H1 (cell line): Measurements from ENCODE around the gene ACY1. TPM values are rescaled to one million over a fixed set of nuclear protein-coding genes. Genes with fewer than 3 reads are reported as not detected.
A peak's percentile ranks its signal among the peaks of the same experiment; 100 is the strongest.

Experiments used
- CTCF ChIA-PET: fragments of 300-600 bp; sonication (Branson Sonifier 250); formaldehyde crosslinking; loops from one replicate; lab custom pipeline; 2021; ENCODE audit not compliant: partially characterized antibody; lab: Charles Lee
- POLR2A ChIA-PET: fragments of 300-600 bp; sonication (Branson Sonifier 250); formaldehyde crosslinking; loops from one replicate; lab custom pipeline; 2021; ENCODE audit warnings: inconsistent platforms; ENCODE audit not compliant: partially characterized antibody; lab: Charles Lee
- DNase-seq, 2 experiments: peaks; one replicate each; pipeline versions ENCODE4 v3.0.0 to v3.0.0-alpha.2; 2010 to 2022; ENCODE audit warnings: low spot score in 2 of 2, low read depth in 1 of 2, mixed read lengths in 1 of 2
- FAIRE-seq: peaks from 2 replicates; lab custom pipeline; 2011; peaks lifted over from hg19 to GRCh38; lab: Jason Lieb, UNC
- H2AFZ ChIP-seq: 2 replicates; pipeline ENCODE4 v1.8.1; 2012; ENCODE audit warnings: low read length, inconsistent platforms
- H2AK5ac ChIP-seq: 2 replicates; pipeline ENCODE4 v1.6.1; 2013; ENCODE audit warnings: low read depth, low read length
- H2BK120ac ChIP-seq: replicated peaks from 2 replicates; pipeline ENCODE3; 2013; ENCODE audit warnings: low read depth, low read length, inconsistent platforms
- H2BK12ac ChIP-seq: 2 replicates; pipeline ENCODE4 v1.6.1; 2013; ENCODE audit warnings: low read depth, low read length
- H2BK15ac ChIP-seq: 2 replicates; pipeline ENCODE4 v1.6.1; 2013; ENCODE audit warnings: low read length
- H2BK20ac ChIP-seq: 2 replicates; pipeline ENCODE4 v1.6.1; 2013; ENCODE audit warnings: low read length
- H2BK5ac ChIP-seq: 2 replicates; pipeline ENCODE4 v1.6.1; 2013; ENCODE audit warnings: low read depth, low read length
- H3K14ac ChIP-seq: 2 replicates; pipeline ENCODE4 v1.6.1; 2013; ENCODE audit warnings: inconsistent platforms; ENCODE audit not compliant: insufficient read length
- H3K18ac ChIP-seq: 2 replicates; pipeline ENCODE4 v1.6.1; 2013; ENCODE audit warnings: low read length; ENCODE audit errors: extremely low read depth
- H3K23ac ChIP-seq: 2 replicates; pipeline ENCODE4 v1.6.1; 2013; ENCODE audit warnings: inconsistent platforms; ENCODE audit not compliant: insufficient read length
- H3K23me2 ChIP-seq: 2 replicates; pipeline ENCODE4 v1.6.1; 2013; ENCODE audit warnings: low read depth, low read length
- H3K27ac ChIP-seq: 2 replicates; pipeline ENCODE4 v1.6.1; 2011; ENCODE audit warnings: low read depth, low read length, inconsistent platforms
- H3K27me3 ChIP-seq, 4 experiments: replicated peaks in 1 of 4; 1 replicate in 1 of 4; 2 replicates in 3 of 4; pipeline versions ENCODE4 v1.6.1 to v1.8.1; 2011 to 2013; ENCODE audit warnings: low read length in 3 of 4, mild to moderate bottlenecking in 3 of 4, inconsistent platforms in 2 of 4, mixed read lengths in 2 of 4, moderate library complexity in 1 of 4; ENCODE audit not compliant: control insufficient read depth in 3 of 4, insufficient read depth in 3 of 4; ENCODE audit errors: extremely low read depth in 1 of 4
- H3K36me3 ChIP-seq, 4 experiments: 2 replicates each; pipeline versions ENCODE4 v1.6.1 to v1.8.1; 2011 to 2013; ENCODE audit warnings: mild to moderate bottlenecking in 4 of 4, low read length in 3 of 4, moderate library complexity in 2 of 4, control low read depth in 1 of 4, inconsistent platforms in 1 of 4; ENCODE audit not compliant: insufficient read depth in 4 of 4, control insufficient read depth in 2 of 4
- H3K4ac ChIP-seq: replicated peaks from 2 replicates; pipeline ENCODE3; 2013; ENCODE audit warnings: low read length, low read depth, mixed read lengths, inconsistent platforms; ENCODE audit not compliant: insufficient read length
- H3K4me1 ChIP-seq, 4 experiments: replicated peaks in 1 of 4; 1 replicate in 1 of 4; 2 replicates in 3 of 4; pipeline versions ENCODE4 v1.6.1 to v1.8.1; 2011 to 2013; ENCODE audit warnings: low read length in 3 of 4, inconsistent platforms in 2 of 4, mixed read lengths in 1 of 4; ENCODE audit not compliant: insufficient read depth in 4 of 4, control insufficient read depth in 3 of 4
- H3K4me2 ChIP-seq, 2 experiments: 2 replicates each; pipeline versions ENCODE4 v1.6.1 to v1.8.1; 2011 to 2013; ENCODE audit warnings: low read depth in 2 of 2, low read length in 2 of 2, control low read depth in 1 of 2, inconsistent platforms in 1 of 2, mild to moderate bottlenecking in 1 of 2; ENCODE audit not compliant: insufficient read depth in 1 of 2
- H3K4me3 ChIP-seq, 4 experiments: fragments of 200-600, 300-600 bp in 1 of 4; sonication (generic), shearing (Covaris generic), sonication (Bioruptor Twin) in 1 of 4; 2 replicates each; pipeline versions ENCODE4 v1.5.1 to v1.8.1; 2011 to 2016; ENCODE audit warnings: low read length in 4 of 4, low read depth in 3 of 4, control low read depth in 2 of 4, inconsistent platforms in 2 of 4, mild to moderate bottlenecking in 2 of 4, mixed read lengths in 1 of 4, moderate library complexity in 1 of 4; ENCODE audit not compliant: insufficient read depth in 2 of 4; ENCODE audit errors: extremely low read depth in 1 of 4
- H3K56ac ChIP-seq: replicated peaks from 2 replicates; pipeline ENCODE3; 2013; ENCODE audit warnings: low read depth, mild to moderate bottlenecking, mixed read lengths, low read length, inconsistent platforms; ENCODE audit not compliant: insufficient read length
- H3K79me1 ChIP-seq: 2 replicates; pipeline ENCODE4 v1.6.1; 2013; ENCODE audit warnings: low read depth, low read length, control low read depth
- H3K79me2 ChIP-seq, 2 experiments: 2 replicates each; pipeline versions ENCODE4 v1.6.1 to v1.8.1; 2012 to 2013; ENCODE audit warnings: low read length in 2 of 2, mild to moderate bottlenecking in 2 of 2, inconsistent platforms in 1 of 2; ENCODE audit not compliant: insufficient read depth in 2 of 2, control insufficient read depth in 1 of 2
- H3K9ac ChIP-seq, 4 experiments: replicated peaks in 1 of 4; 1 replicate in 1 of 4; 2 replicates in 3 of 4; pipeline versions ENCODE4 v1.6.1 to v1.8.1; 2011 to 2013; ENCODE audit warnings: low read depth in 3 of 4, low read length in 3 of 4, control low read depth in 2 of 4, mild to moderate bottlenecking in 2 of 4, moderate library complexity in 2 of 4, inconsistent platforms in 1 of 4; ENCODE audit errors: extremely low read depth in 1 of 4
- H3K9me3 ChIP-seq, 2 experiments: 2 replicates each; pipeline versions ENCODE4 v1.6.1 to v1.8.1; 2012 to 2013; ENCODE audit warnings: mild to moderate bottlenecking in 2 of 2, moderate library complexity in 2 of 2, control low read depth in 1 of 2, inconsistent platforms in 1 of 2, low read depth in 1 of 2, low read length in 1 of 2, mixed read lengths in 1 of 2; ENCODE audit not compliant: insufficient read depth in 2 of 2
- H4K20me1 ChIP-seq, 2 experiments: replicated peaks in 1 of 2; 2 replicates each; pipeline versions ENCODE3 to v1.8.1; 2011 to 2013; ENCODE audit warnings: inconsistent platforms in 2 of 2, low read length in 2 of 2, mild to moderate bottlenecking in 1 of 2; ENCODE audit not compliant: insufficient read depth in 2 of 2, control insufficient read depth in 1 of 2
- H4K5ac ChIP-seq: 2 replicates; pipeline ENCODE4 v1.6.1; 2013; ENCODE audit warnings: low read length, low read depth, mixed read lengths, inconsistent platforms; ENCODE audit not compliant: insufficient read length
- H4K8ac ChIP-seq: 2 replicates; pipeline ENCODE4 v1.8.0; 2013; ENCODE audit warnings: mild to moderate bottlenecking, moderate library complexity, low read length, inconsistent platforms; ENCODE audit not compliant: insufficient read depth; ENCODE audit errors: extremely low read depth
- H4K91ac ChIP-seq: replicated peaks from 2 replicates; pipeline ENCODE3; 2013; ENCODE audit warnings: low read length, mixed read lengths, inconsistent platforms; ENCODE audit not compliant: insufficient read length
- CTCF ChIP-seq, 3 experiments: IDR thresholded peaks; 1 replicate in 2 of 3; 2 replicates in 1 of 3; pipeline versions ENCODE4 v1.5.1 to v1.6.1; 2011; ENCODE audit warnings: low read length in 3 of 3, mild to moderate bottlenecking in 3 of 3, inconsistent platforms in 2 of 3, low read depth in 1 of 3, moderate library complexity in 1 of 3; ENCODE audit not compliant: insufficient read depth in 1 of 3; ENCODE audit errors: control extremely low read depth in 1 of 3
- RAD21 ChIP-seq, 2 experiments: IDR thresholded peaks in 1 of 2; conservative IDR thresholded peaks in 1 of 2; 2 replicates each; pipeline ENCODE4 v1.6.1; 2011; ENCODE audit warnings: low read depth in 2 of 2, low read length in 2 of 2, improper control_type of control experiment in 1 of 2, inconsistent platforms in 1 of 2, mild to moderate bottlenecking in 1 of 2, moderate library complexity in 1 of 2
- SIX5 ChIP-seq: IDR thresholded peaks from 2 replicates; pipeline ENCODE4 v1.6.1; 2011; ENCODE audit warnings: mild to moderate bottlenecking, low read depth, low read length
- TEAD4 ChIP-seq: IDR thresholded peaks from 2 replicates; pipeline ENCODE4 v1.6.1; 2012; ENCODE audit warnings: low read depth, low read length, inconsistent platforms, mixed read lengths
- WGBS, 2 experiments: shearing (Covaris generic) in 1 of 2; methylation state at CpG; one replicate each; pipeline versions ENCODE4 v1.1.6 to v1.1.7; 2013 to 2015; ENCODE audit warnings: low lambda C conversion rate in 2 of 2, mixed read lengths in 2 of 2, inconsistent platforms in 1 of 2, low coverage in 1 of 2, missing lambda C conversion rate in 1 of 2; ENCODE audit not compliant: insufficient replicate concordance in 2 of 2, insufficient coverage in 1 of 2, insufficient read length in 1 of 2; ENCODE audit errors: extremely low coverage in 1 of 2, missing lambda C conversion rate in 1 of 2; 5-methylcytosine and 5-hydroxymethylcytosine counted together
- polyA plus RNA-seq, 7 experiments: library from polyadenylated mRNA; depleted of rRNA in 3 of 7; stranded (reverse) in 5 of 7; unstranded in 2 of 7; fragments of >200 nt in 5 of 7; fragments of 200-250 nt in 2 of 7; gene quantifications; 1 replicate in 5 of 7; 2 replicates in 1 of 7; 4 replicates in 1 of 7; pipeline versions ENCODE4 v1.2.1 to v1.2.3, GENCODE V29; 2011 to 2013; ENCODE audit warnings: missing spikeins in 2 of 7, mixed read lengths in 2 of 7
- total RNA-seq: library from RNA; stranded (reverse); fragmentation: NEBNext Ultra II Directional; extraction: Animal tissue kit (Norgen Biotek cat#: 25700); gene quantifications from 2 replicates; pipeline ENCODE4 v1.2.1, GENCODE V29; 2021

ACY1 gene
- total and polyA plus RNA-seq, 2 of the 8 experiments (the other 6 are each of a cell fraction or from before 2014, with no cell fraction given): 48.3 to 113 TPM

- no peak overlapping the region for H3K18ac ChIP-seq
- H2BK12ac ChIP-seq: no peak overlapping the region
- H2BK20ac ChIP-seq: 0 out of 2 replicates have a peak overlapping the region, but pooled peaks have one; percentile 48
- 84% methylated on average over 7 of the region's 7 CpGs; no CpG with 5 or more reads in 1 of the 2 experiments for WGBS, 2 experiments
- no peaks in the 10 kb centered on the region for H3K36me3 ChIP-seq
- H3K4me3 ChIP-seq: no peak overlapping the region
- peak overlapping the region; percentile 18; the same call in 1 of the 2 replicates for H4K8ac ChIP-seq
- H3K79me2 ChIP-seq: no peaks in the 10 kb centered on the region
- no peak overlapping the region for H3K56ac ChIP-seq
- H4K91ac ChIP-seq: no peak overlapping the region
- no peak overlapping the region for H2AFZ ChIP-seq
- ChIA-PET POLR2A (interaction anchor here (1.5 kb wide), 1 partner anchor 11 kb away, joined by 3 read pairs; no protein-coding TSS in a partner anchor), CTCF (interaction anchor here (1.0 to 9.4 kb wide), 5 partner anchors 11 to 27 kb away, joined by 3 to 124 read pairs (median 7); no protein-coding TSS in a partner anchor)
- no peak overlapping the region for H3K9ac ChIP-seq
- FAIRE-seq (no peak), DNase-seq (no peak)
- H2AK5ac ChIP-seq: no peak overlapping the region
- H2BK15ac ChIP-seq: no peak overlapping the region
- H3K79me1 ChIP-seq: no peaks in the 10 kb centered on the region
- no peak overlapping the region for H3K14ac ChIP-seq
- H3K23ac ChIP-seq: no peak overlapping the region
- H3K4me1 ChIP-seq: peaks cover 0 to 5% (median 2%) of the 10 kb centered on the region in 4 experiments; a peak in 3 of 7 replicates
- H3K27me3 ChIP-seq: no peaks in the 10 kb centered on the region
- peaks cover 1% of the 10 kb centered on the region; the same call in 1 of the 2 replicates for H3K23me2 ChIP-seq
- no peak overlapping the region for H3K27ac ChIP-seq
- H2BK5ac ChIP-seq: no peak overlapping the region
- H4K5ac ChIP-seq: no peak overlapping the region
- H2BK120ac ChIP-seq: no peak overlapping the region
- no peak overlapping the region for H3K4me2 ChIP-seq
- H3K9me3 ChIP-seq: no peaks in the 10 kb centered on the region
- H4K20me1 ChIP-seq: no peaks in the 10 kb centered on the region
- H3K4ac ChIP-seq: no peak overlapping the region
- TF ChIP-seq RAD21 (IDR thresholded peaks at IDR 0.05 in 1 of 2, conservative IDR thresholded peaks at IDR 0.05 in 1 of 2; ENCODE audit: low read depth in 2 of 2, low read length in 2 of 2): no peak
- no peak for TF ChIP-seq TEAD4
- no peak for TF ChIP-seq CTCF (IDR thresholded peaks at IDR 0.05; ENCODE audit: control extremely low read depth in 1 of 3, insufficient read depth in 1 of 3, low read depth in 1 of 3, low read length in 3 of 3)
- TF ChIP-seq SIX5: no peak
These were observed 42.1 kb downstream of the ACY1 start for GRCh38 chr3:52025453-52025852.
